ENCODE data around the gene SENP6.
"Not testable (repeated sequence)": the region's sequence is repeated elsewhere in the genome, so short reads cannot be mapped to it uniquely, and the experiment has no call there.

The SENP6 gene

DNA sequence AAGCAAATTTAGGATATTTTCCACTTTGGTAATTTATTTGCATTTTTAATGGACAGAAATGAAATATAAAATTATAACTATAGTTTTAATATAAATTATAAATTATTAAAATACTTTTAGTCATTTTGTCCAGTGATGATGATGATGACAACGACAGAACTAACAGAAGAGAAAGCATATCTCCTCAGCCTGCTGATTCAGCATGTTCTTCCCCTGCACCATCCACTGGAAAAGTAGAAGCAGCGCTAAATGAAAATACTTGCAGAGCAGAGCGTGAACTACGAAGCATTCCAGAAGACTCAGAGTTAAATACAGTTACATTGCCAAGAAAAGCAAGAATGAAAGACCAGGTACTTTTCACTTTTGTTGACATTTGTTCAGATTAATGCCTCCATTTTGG lies 64.9 kb downstream of the SENP6 start:
- DNase-seq: no peak

DNA sequence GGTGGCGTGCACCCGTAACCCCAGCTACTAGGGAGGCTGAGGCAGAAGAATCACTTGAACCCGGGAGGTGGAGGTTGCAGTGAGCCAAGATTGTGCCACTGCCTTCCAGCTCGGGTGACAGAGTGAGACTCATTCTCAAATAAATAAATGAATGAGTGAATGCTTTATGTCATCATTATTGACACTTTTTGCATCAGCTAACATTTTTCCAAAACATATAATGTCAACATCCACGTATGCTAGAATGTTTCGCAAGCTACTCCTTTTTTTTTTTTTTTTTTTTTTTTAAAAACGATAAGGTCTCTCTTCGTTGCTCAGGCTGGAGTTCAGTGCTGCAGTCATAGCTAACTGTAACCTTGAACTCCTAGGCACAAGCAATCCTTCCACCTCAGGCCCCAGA lies 72.2 kb downstream of the SENP6 start:
- no peak for DNase-seq

DNA sequence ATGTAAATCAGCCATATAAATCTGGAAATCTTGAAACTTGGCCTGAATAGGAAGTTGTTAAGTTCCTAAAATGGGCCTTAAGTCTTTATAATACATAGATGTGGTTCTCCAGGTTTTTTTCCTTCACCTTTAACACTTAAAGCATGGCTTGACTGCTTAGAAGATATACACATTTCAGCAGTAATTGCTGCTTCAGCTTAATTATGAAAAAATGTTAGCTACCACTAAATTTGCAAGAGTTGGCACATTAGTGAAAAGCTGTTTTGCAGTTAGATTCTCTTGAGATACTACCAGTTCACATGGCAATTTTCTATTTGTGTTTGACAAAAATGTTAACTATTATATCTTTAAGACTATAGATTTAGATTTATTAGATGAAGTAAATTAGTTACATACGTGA lies 74.7 kb downstream of the SENP6 start:
- no peak for DNase-seq

DNA sequence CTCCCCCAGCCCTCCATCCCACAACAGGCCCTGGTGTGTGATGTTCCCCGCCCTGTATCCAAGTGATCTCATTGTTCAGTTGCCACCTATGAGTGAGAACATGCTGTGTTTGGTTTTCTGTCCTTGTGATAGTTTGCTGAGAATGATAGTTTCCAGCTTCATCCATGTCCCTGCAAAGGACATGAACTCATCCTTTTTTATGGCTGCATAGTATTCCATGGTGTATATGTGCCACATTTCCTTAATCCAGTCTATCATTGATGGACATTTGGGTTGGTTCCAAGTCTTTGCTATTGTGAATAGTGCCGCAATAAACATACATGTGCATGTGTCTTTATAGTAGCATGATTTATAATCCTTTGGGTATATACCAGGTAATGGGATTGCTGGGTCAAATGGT lies 80.9 kb downstream of the SENP6 start:
- DNase-seq: not testable (repeated sequence)

DNA sequence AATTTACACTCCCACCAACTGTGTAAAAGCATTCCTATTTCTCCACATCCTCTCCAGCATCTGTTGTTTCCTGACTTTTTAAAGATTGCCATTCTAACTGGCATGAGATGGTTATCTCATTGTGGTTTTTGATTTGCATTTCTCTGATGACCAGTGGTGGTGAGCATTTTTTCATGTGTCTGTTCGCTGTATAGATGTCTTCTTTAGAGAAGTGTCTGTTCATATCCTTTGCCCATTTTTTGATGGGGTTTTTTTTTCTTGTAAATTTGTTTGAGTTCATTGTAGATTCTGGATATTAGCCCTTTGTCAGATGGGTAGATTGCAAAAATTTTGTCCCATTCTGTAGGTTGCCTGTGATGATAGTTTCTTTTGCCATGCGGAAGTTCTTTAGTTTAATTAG lies 81.3 kb downstream of the SENP6 start:
- not testable (repeated sequence) for DNase-seq

DNA sequence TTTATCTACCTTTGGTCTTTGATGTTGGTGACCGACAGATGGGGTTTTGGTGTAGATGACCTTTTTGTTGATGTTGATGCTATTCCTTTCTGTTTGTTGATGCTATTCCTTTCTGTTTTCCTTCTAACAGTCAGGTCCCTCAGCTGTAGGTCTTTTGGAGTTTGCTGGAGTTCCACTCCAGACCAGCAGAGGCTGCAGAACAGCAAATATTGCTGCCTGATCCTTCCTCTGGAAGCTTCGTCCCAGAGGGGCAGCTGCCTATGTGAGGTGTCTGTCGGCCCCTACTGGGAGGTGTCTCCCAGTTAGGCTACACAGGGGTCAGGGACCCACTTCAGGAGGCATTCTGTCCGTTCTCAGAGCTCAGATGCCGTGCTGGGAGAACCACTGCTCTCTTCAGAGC lies 85.9 kb downstream of the SENP6 start:
- DNase-seq: not testable (repeated sequence)

DNA sequence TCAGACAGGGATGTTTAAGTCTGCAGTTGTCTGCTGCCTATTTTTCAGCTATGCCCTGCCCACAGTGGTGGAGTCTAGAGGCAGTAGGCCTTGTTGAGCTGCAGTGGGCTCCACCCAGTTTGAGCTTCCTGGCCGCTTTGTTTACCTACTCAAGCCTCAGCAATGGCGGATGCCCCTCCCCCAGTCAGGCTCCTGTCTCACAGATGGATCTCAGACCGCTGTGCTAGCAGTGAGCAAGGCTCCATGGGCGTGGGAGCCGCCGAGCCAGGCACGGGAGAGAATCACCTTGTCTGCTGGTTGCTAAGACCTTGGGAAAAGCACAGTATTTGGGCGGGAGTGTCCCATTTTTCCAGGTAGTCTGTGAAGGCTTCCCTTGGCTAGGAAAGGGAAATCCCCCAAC lies 86.3 kb downstream of the SENP6 start:
- DNase-seq: not testable (repeated sequence)

DNA sequence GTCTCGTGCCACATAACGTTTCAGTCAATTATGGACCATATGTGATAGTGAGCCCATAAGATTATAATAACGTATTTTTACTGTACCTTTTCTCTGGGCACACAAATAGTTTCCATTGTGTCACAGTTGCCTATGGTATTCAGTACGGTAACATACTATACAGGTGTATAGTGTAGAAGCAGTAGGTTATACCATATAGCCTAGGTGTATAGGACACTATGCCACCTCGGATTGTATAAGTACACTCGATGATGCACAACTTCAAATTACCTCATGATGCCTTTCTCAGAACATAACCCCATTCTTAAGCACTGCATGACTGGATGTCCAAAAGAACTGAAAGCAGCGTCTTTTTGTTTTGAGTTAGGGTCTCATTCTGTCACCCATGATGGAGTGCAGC lies 87.9 kb downstream of the SENP6 start:
- no peak for DNase-seq

DNA sequence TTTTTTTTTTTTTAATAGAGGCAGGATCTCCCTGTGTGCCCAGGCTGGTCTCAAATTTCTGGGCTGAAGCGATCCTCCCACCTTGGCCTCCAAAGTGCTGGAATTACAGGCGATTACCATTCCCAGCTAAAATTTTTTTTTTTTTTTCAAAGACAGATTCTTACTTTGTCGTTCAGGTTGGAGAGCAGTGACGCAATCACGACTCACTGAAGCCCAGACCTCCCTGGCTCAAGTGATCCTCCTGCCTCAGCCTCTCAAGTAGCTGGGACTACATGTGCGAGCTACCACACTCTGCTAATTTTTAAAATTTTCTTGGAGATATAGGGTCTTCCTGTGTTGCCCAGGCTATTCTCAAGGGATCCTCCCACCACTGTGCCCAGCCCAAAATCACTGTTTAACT lies 89.3 kb downstream of the SENP6 start:
- no peak for DNase-seq

DNA sequence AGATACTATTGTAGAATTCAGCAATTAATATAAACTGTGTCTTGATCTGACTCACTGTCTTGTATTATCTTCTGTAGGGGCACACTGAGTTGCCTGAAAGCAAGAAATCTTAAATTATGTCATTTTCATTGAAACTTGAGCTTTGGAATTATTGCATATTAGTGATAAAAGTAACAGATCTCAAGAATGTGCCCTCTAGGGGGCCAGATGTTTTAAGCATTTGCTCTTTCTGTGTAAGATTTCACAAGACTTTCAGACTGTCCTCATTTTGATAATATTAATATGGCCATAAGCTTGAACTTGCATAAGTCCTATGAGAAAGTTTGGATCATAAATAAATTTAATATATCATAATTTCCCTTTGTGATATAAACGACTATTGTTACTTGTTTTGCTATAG lies 91.9 kb downstream of the SENP6 start:
- no peak for DNase-seq

DNA sequence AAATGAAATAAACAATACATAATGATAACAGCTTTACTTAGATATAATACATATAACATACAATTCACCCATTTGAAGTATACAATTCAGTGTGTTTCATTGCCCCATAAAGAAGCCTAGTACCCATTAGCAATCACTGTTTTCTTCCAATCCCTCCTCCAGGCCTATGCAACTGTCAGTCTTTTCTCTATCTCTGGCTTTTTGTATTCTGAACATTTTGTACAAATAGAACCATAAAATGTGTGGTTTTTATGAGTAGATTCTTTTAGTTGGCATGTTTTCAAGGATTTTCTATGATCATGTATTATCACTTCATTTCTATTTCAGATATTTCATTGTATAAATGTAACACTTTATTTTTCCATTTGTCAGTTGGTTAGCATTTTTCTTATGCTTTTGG lies 92.7 kb downstream of the SENP6 start:
- DNase-seq: no peak

DNA sequence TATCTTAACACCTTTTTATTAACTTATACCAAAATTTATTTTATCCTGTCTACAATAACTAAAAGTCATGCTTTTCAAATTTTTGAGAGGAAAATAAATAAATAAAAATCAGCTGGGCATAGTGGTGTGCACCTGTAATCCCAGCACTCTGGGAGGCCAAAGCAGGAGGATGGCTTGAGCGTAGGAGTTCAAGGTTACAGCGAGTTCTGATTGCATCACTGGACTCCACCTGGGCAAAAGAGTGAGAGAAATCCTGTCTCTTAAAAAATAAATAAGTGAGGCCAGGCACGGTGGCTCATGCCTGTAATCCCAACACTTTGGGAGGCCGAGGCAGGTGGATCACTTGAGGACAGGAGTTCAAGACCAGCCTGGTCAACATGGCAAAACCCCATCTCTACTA lies 106.7 kb downstream of the SENP6 start:
- not testable (repeated sequence) for DNase-seq

DNA sequence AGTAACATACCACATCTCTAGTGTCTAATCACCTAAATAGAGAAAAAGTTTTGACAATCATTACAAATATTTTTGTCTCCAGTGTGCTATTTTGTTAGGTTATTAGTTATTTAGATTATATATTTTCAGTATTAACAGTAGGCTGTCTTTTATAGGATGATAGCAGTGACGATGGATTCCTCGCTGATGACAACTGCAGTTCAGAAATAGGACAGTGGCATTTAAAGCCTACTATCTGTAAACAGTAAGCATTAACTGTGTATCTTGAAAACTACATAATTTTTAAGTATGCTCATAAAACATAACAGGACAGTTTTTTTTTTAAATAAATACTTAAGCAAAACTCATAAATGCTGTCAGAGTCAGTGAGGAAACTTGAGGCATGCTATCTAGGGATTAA lies 109.5 kb downstream of the SENP6 start:
- no peak for DNase-seq

DNA sequence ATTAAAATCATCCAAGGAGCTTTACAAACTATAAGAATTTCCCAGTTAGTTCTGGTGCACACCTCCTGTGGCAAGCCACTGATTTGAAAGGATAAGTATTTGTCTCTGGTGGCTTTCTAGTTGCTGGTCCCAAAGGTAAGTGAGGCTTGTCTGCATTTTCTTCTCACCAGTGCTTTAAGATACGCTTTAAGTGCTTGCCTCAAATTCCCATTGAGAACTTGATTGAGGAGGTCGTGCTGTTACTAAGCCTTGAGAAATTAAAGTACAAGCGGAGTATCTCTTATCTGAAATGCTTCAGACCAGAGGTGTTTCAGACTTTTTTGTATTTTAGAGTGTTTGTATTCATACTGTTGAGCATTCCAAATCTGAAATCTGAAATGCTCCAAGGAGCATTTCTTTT lies 117.5 kb downstream of the SENP6 start:
- no peak for DNase-seq

DNA sequence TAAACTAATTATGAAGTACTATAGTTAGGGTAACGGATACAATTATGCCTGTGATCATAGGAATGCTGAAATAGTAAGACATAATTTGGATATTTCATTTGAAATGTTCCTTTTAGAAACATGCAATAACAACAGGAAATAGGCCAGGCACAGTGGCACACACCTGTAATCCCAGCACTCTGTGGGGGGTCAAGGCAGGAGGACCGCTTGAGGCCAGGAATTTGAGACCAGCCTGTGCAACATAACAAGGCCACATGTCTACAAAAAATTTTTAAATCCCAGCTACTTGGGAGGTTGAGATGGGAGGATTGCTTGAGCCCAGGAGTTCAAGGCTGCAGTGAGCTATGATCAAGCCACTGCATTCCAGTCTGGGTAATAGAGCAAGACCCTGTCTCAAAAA lies 121.7 kb downstream of the SENP6 start:
- DNase-seq: no peak

DNA sequence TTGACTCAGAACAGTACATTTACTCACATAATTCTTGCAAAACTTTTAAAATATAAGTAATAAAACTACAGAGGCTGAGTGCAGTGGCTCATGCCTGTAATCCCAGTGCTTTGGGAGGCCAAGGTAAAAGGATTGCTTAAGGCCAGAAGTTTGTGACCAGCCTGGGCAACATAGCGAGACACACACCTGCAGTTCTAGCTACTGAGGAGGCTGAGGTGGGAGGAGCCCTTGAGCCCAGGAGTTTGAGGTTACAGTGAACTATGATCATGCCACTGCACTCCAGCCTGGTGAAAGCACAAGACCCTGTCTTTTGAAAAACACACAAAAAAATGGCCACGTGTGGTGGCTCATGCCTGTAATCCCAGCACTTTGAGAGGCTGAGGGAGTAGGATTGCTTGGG lies 125.5 kb downstream of the SENP6 start:
- DNase-seq: no peak

DNA sequence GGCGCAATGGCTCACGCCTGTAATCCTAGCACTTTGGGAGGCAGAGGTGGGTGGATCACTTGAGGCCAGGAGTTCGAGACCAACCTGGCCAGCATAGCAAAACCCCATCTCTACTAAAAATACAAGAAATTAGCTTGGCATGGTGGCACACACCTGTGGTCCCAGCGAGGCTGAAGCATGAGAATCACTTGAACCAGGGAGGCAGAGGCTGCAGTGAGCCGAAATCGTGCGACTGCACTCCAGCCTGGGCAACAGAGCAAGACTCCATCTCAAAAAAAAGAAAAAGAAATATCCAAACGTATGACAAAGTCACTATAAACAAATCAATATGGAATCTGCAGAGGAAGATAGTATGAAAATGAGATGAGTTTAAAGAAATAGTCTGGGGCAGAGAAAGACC lies 129.3 kb downstream of the SENP6 start:
- DNase-seq: not testable (repeated sequence)

DNA sequence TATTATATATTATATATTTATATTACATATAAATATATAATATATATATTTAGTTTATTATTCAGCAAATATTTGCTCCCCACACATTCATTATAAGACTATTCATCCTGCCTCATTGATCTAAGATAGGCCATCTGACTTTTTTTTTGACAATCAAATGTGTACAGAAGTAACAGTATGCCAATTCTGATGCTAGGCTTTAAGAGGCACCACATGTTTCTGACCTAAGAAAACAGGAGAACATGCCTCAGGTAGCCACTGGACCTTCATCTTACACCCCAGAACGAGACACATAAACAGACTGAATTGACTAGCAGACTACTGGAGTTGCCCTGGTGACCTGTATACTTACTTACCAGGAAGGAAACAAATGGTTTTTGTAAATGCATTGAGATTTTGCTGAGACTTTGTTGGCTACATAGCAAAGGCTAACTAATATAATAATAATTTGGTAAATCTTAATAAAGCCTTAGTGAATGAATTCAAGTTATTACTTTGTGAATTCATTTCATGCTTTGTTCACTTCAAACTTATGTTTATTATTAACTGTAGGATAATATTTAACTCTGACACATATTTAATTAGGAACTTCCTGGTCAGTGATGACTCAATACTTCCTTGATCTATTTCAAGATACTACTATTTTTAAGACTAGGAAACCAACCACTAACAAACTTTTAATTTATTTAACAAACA lies 134.0 kb downstream of the SENP6 start:
- DNase-seq: no peak

DNA sequence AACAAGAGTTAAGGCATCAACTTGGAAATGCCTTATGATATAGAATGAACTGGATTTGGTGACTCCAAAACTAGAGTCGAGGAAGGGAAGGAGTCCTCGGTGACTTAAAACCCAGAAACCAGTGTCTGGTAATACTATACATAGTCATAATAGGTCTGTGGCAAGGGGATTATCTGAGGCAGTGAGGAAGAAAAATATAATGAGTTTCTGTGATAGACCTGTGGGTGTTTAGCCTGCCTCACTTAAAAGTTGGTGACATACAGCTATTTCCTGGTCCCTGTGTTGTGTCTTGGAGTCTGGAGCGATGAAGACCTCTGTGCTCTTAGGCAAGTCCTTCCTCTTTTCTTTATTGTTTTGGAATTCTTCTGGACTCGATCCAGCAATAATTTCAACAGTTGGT lies 142.3 kb downstream of the SENP6 start:
- DNase-seq: no peak

DNA sequence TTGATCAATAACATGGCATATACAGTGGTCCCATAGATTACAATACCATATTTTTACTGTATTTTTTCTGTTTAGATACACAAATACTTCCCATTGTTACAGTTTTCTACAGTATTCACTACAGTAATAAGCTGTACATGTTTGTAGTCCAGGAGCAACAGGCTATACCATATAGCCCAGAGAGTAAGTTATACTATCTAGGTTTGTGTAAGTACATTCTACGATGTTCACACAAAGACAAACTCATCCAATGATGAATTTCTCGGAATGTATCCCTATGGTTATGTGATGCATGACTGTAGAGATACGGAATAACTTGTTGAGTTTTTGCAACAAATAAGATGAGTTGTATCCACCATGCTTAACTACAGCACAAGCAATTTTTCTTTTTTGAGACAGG lies 143.7 kb downstream of the SENP6 start:
- DNase-seq: no peak

DNA sequence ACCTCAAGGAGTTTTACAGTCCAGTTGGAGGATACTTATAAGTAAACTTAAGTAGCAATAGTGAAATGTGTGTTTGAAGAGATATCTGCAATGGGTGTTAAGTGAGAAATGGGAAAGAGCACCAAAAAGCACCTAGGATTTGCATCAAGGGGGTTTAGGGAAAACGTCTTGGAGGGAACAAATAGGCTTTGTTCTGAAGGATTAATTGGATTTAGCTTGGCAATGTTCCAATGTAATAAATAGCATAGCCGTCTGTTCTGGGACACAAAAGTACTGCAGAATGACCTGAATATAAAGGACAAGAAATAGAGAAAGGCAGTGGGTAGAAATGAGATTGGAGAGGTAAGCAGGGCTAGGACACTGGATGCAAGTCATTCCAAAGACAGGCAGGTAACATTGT lies 144.5 kb downstream of the SENP6 start:
- no peak for DNase-seq

DNA sequence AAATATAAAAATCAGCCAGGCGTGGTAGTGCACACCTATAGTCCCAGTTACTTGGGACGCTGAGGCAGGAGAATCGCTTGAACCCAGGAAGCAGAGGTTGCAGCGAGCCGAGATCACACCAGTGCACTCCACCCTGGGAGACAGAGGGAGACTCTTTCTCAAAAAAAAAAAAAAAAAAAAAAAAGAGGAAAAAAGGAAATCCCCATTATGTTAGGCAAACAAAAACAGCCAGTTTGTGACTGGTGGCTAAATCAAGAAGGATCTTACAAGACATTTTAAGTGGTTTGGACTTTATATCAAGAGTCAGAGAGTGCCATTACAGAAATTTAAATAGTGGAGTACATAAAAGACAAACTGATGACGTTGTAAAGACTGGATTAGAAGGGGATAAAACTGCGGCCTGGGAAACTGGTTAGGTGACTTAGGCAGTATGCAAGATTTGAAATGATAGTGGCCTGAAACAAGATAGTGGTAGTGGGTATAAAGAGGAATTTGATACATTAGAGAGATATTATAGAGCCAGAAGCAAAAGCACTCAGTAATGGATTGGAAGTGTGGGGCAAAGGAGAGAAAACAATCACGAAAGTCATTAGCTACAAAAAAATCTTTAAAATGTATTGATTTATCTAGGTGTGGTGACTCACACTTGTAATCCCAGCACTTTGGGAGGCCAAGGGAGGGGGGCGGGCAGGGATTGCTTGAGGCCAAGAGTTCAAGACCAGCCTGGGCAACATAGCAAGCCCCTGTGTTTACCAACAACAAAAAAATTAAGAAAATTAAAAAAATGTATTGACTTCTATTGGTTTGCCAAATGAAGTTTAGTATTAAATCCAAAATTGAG lies 145.7 kb downstream of the SENP6 start:
- no peak for DNase-seq

DNA sequence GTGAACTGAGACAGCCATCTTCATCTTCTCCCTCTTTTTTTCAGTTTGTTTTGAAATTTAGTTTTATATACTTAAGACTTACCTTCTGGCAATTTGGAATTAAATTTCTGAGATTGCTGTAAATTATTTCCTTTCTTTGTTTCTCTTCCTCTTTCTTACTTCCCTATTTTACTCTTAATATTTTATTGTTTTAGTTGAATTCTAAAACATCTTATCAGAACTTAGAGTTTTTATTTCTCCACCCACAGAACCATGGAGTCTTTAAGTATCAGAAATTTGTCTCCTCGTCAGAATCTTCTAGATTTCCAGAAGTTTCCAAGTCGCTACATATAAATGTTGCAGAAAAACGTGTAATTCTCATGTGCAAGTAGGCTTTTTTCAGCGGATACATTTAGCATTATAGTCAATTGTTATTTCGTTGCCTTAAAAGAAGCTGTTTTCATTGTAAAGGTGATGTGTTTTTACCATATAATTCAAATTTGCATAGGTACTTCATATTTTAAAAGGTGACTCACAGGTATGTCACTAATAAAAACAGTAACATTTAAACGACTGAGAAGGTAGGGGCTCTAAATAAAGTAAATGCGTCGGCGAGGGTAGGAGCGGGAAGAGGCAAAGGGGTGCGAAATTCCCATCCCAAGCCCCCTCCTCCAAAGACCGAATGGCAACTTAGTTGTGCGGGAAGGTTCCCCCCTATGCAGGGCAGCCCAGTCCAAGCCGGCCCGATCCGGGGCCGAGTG lies 146.5 kb downstream of the SENP6 start:
- no peak for DNase-seq

All from activated CD4-positive, alpha-beta T cell treated with anti-CD3 and anti-CD28 coated beads, Interleukin-2, amount 50 U/mL, for 4 hours (primary cell).